ENCODE measurements around the gene PPDPF.

DNA sequence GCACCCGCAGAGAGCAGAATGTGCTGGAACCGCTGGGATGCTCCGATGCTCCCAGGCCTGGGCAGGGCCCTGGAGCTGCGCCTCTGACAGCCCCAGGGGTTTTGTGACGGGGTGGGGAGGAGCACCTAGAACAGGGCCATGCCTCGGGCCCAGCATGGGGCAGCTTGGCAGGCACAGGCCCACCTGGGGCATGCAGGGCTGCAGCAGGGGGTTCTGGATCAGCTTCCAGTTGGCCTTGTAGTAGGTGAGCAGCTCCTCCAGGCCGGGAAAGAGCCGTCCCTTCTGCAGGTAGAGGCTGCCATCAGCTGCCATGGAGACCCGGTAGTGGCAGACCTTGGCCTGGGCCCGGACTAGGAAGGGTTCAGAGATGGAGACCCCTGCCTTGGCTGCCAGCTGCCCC lies 22.6 kb downstream of the PPDPF start:
- TF ChIP-seq, protein P1, sequence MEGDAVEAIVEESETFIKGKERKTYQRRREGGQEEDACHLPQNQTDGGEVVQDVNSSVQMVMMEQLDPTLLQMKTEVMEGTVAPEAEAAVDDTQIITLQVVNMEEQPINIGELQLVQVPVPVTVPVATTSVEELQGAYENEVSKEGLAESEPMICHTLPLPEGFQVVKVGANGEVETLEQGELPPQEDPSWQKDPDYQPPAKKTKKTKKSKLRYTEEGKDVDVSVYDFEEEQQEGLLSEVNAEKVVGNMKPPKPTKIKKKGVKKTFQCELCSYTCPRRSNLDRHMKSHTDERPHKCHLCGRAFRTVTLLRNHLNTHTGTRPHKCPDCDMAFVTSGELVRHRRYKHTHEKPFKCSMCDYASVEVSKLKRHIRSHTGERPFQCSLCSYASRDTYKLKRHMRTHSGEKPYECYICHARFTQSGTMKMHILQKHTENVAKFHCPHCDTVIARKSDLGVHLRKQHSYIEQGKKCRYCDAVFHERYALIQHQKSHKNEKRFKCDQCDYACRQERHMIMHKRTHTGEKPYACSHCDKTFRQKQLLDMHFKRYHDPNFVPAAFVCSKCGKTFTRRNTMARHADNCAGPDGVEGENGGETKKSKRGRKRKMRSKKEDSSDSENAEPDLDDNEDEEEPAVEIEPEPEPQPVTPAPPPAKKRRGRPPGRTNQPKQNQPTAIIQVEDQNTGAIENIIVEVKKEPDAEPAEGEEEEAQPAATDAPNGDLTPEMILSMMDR (IDR thresholded peaks at IDR 0.05; ENCODE audit: insufficient read depth, low read depth, low read length), result no peak
- no peak for TF ChIP-seq EZH2 (IDR thresholded peaks at IDR 0.05; ENCODE audit: insufficient read depth, low read length)

All from astrocyte (in vitro differentiated cells and primary cell).